ACC112 (cell line): ENCODE measurements around the gene SELE.
A peak's percentile ranks its signal among the peaks of the same experiment; 100 is the strongest.

Experiments used
- H2AFZ ChIP-seq: fragments of 200-600 bp; sonication (generic); one replicate; pipeline ENCODE4 v1.6.0; 2017; ENCODE audit warnings: antibody characterized with exemption, low read length; ENCODE audit not compliant: unreplicated experiment
- H3K27ac ChIP-seq: fragments of 200-600 bp; sonication (generic); 2 replicates; pipeline ENCODE4 v1.5.1; 2014; ENCODE audit warnings: low read depth, mild to moderate bottlenecking, antibody characterized with exemption, low read length, moderate library complexity
- H3K27me3 ChIP-seq: fragments of 200-600 bp; sonication (generic); 2 replicates; pipeline ENCODE4 v1.6.1; 2014; ENCODE audit warnings: mild to moderate bottlenecking, antibody characterized with exemption, low read length, moderate library complexity, mixed read lengths; ENCODE audit not compliant: insufficient read depth
- H3K36me3 ChIP-seq: fragments of 200-600 bp; sonication (generic); 2 replicates; pipeline ENCODE4 v1.6.1; 2016; ENCODE audit warnings: mild to moderate bottlenecking, antibody characterized with exemption, low read length, moderate library complexity, mixed read lengths; ENCODE audit not compliant: insufficient read depth
- H3K4me1 ChIP-seq: fragments of 200-600 bp; sonication (generic); one replicate; pipeline ENCODE4 v1.6.1; 2016; ENCODE audit warnings: low read length, mixed read lengths; ENCODE audit not compliant: insufficient read depth, unreplicated experiment, control insufficient read depth
- H3K4me3 ChIP-seq: fragments of 200-600 bp; sonication (generic); 2 replicates; pipeline ENCODE4 v1.5.1; 2014; ENCODE audit warnings: mild to moderate bottlenecking, low read depth, low read length
- H3K79me2 ChIP-seq: fragments of 200-600 bp; sonication (generic); one replicate; pipeline ENCODE4 v1.6.0; 2016; ENCODE audit warnings: low read length; ENCODE audit not compliant: control insufficient read depth, unreplicated experiment, insufficient read depth

The SELE gene, protein sequence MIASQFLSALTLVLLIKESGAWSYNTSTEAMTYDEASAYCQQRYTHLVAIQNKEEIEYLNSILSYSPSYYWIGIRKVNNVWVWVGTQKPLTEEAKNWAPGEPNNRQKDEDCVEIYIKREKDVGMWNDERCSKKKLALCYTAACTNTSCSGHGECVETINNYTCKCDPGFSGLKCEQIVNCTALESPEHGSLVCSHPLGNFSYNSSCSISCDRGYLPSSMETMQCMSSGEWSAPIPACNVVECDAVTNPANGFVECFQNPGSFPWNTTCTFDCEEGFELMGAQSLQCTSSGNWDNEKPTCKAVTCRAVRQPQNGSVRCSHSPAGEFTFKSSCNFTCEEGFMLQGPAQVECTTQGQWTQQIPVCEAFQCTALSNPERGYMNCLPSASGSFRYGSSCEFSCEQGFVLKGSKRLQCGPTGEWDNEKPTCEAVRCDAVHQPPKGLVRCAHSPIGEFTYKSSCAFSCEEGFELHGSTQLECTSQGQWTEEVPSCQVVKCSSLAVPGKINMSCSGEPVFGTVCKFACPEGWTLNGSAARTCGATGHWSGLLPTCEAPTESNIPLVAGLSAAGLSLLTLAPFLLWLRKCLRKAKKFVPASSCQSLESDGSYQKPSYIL

DNA sequence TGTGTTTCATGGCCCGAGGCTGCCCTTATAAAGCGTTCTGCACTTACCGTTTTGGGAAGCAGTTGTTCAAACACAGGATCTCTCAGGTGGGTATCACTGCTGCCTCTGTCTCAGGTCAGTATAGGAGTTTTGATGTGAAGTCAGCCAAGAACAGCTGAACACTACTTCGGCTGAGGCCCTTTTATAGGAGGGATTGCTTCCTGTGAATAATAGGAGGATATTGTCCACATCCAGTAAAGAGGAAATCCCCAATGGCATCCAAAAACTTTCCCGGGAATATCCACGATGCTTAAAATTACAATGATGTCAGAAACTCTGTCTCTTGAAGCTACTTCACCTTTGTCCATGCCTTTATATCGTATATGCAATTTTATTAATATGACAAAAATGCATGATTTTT is at the start of gene SELE:
Gene SELE (minus strand): TSS at position 156 of the 400 bp plus-strand sequence. CDS start 467 bp downstream, outside the sequence.
- Histone ChIP-seq H3K27ac (no peak within 1 kb of the TSS), H3K4me3 (no peak within 1 kb of the TSS), H3K36me3 (no peaks in the 10 kb centered on the region), H3K4me1 (no peaks in the 10 kb centered on the region), H3K27me3 (peaks cover 70% of the 10 kb centered on the region), H3K79me2 (no peaks in the 10 kb centered on the region), H2AFZ (no peak within 1 kb of the TSS)

DNA sequence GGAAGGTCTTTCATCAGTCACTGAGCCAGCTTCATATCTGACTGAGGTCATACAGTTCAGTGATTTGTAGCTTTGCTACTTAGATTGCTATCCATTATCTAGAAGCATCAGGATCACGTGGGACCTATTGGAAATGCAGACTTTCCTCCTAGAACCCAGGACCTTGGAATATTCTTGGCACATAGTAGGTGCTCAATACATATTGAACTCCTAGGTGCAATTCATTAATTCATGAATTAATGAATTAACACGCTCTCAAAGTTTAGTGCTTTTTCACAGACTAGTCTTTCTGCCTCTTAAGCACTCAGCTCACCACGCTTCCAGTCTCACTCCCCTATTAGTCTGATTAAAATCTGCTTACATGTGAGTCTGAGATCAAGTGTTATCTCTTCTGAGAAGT is 48.7 kb upstream of the SELE start:
- H3K27me3 ChIP-seq, result peaks cover 36% of the 10 kb centered on the region
- no peak overlapping the region for H2AFZ ChIP-seq
- peaks cover 29% of the 10 kb centered on the region for H3K4me1 ChIP-seq
- H3K4me3 ChIP-seq, result no peak overlapping the region
- no peaks in the 10 kb centered on the region for H3K36me3 ChIP-seq
- H3K27ac ChIP-seq, result no peak overlapping the region
- no peaks in the 10 kb centered on the region for H3K79me2 ChIP-seq

DNA sequence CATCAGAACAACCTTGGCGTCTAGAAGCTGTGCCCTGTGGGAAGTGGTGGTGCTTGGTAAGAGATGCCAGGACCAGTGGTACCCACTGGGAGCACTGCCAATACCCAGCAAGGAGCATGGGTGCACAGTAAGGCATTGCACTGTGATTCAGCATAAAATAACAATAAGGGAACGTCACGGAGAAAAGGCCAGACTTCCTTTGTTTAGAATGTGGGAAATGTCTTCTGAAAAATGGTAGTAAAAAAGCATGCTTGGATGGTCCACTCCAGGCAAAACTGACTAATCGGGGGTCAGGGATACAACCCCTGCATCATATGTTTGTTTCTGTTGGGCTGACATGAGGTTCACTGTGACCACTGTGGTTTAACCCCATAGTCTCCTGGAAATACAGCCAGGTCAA is 46.1 kb upstream of the SELE start:
- Histone ChIP-seq H3K4me1 (peaks cover 29% of the 10 kb centered on the region), H3K27ac (peak overlapping the region; percentile 92), H3K79me2 (no peaks in the 10 kb centered on the region), H2AFZ (peak overlapping the region; percentile 39), H3K36me3 (no peaks in the 10 kb centered on the region), H3K4me3 (no peak overlapping the region), H3K27me3 (peaks cover 10% of the 10 kb centered on the region)

DNA sequence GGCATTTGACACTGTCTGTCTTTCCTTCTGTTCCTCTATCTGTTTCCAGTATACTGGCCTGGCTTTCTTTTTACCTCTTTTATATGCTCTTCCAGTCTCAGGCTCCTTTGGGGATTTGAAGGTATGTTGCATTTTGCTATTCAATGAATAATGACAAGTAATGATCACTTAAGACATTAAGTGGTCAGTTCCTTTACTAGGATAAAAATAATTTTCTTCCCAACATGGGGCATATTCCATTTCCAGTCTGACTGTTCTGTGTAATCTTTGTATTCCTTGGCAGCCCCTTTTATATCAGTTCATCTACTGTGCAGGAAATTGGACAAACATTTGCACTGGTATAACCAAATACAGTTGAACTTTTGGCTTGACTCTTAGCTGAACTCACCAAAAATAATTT is 45.3 kb upstream of the SELE start:
- H3K27ac ChIP-seq, result peak overlapping the region; percentile 92; the same call in 1 of the 2 replicates
- 0 out of 2 replicates have a peak, but pooled peaks cover 2% of the 10 kb centered on the region for H3K27me3 ChIP-seq
- H3K79me2 ChIP-seq, result no peaks in the 10 kb centered on the region
- H3K4me1 ChIP-seq, result peaks cover 29% of the 10 kb centered on the region
- H3K36me3 ChIP-seq, result no peaks in the 10 kb centered on the region
- H3K4me3 ChIP-seq, result no peak overlapping the region
- H2AFZ ChIP-seq, result no peak overlapping the region

DNA sequence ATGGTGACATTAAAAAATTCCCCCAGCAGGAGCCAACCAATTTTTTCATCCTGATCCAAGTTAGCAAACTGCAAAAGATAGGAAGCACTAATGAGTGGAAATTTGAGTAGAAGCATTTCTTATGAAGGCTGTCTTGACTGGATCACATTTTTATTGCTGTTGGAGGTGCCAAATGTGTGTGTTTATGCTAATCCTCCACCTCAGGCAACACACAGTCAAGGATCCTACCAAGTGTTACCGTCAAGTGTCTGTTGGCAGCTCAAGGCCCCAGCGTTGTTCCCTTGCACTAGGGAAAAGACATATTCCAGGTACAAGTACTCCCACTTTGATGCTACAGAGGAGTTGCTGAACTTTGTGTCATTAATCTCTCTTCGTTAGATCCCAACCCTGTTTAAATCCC is 42.6 kb upstream of the SELE start:
- Histone ChIP-seq H3K36me3 (no peaks in the 10 kb centered on the region), H2AFZ (no peak overlapping the region), H3K4me3 (no peak overlapping the region)

DNA sequence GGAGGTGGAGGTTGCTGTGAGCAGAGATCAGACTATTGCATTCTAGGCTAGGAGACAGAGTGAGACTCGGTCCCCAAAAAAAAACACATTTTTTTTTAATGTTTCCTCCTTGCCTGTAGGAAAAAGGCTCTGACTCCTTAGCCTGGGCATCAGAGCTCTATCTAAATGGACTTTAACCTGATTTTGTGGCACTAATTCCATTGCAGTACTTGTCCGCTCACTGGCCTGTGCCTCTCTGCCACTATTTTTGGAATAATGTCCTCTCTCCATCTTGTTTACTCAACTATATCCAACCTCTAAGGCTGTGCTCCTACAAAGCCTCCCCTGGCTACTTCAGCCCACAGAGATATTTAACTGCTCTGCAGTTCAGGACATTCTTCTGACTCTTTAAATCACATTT is 34.3 kb upstream of the SELE start:
- no peaks in the 10 kb centered on the region for H3K79me2 ChIP-seq
- H3K4me1 ChIP-seq, result no peaks in the 10 kb centered on the region
- H3K27me3 ChIP-seq, result peaks cover 66% of the 10 kb centered on the region
- no peak overlapping the region for H3K27ac ChIP-seq
- no peak overlapping the region for H3K4me3 ChIP-seq
- no peaks in the 10 kb centered on the region for H3K36me3 ChIP-seq
- no peak overlapping the region for H2AFZ ChIP-seq

More for the DNA sequence above, 42.6 kb upstream of the SELE start:
- peaks cover 25% of the 10 kb centered on the region for H3K4me1 ChIP-seq
- H3K27ac ChIP-seq, result no peak overlapping the region
- H3K79me2 ChIP-seq, result no peaks in the 10 kb centered on the region
- peaks cover 15% of the 10 kb centered on the region for H3K27me3 ChIP-seq

DNA sequence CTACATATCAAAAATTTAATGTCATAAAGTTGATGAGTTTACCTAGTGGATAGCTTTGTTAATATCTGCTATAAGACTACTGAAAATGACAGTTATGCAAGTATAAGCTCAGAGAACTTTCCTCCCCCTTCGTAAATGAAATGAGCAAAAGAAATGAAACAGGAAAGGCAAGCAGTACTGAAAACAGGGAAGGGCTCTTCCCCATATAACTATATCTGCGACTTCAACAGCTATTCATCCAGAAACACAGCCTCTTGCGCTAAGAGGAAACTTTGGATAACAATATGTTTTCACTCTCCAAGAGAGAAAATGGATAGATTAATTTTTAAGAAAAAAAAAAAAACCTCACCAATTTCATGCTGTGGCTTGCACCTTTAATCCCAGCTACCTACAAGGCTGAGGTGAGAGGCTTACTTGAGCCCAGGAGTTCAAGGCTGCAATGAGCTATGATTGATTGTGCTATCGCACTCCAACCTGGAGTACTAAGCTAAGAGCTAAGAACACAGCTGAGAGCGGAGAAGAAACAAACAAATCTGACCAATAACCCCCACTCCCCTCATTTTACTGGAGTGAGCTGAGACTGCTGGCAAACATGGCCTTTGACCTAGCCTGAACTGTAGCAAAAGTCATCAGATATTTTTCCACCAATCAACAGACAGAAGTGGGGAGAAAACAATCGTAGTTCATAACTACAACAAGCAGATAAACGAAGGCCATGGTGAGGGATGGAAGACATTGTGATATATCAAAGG is 31.9 kb upstream of the SELE start:
- Histone ChIP-seq H3K4me1 (no peaks in the 10 kb centered on the region), H3K36me3 (no peaks in the 10 kb centered on the region), H3K79me2 (no peaks in the 10 kb centered on the region), H2AFZ (no peak overlapping the region), H3K27ac (no peak overlapping the region), H3K27me3 (peaks cover 54% of the 10 kb centered on the region), H3K4me3 (no peak overlapping the region)

DNA sequence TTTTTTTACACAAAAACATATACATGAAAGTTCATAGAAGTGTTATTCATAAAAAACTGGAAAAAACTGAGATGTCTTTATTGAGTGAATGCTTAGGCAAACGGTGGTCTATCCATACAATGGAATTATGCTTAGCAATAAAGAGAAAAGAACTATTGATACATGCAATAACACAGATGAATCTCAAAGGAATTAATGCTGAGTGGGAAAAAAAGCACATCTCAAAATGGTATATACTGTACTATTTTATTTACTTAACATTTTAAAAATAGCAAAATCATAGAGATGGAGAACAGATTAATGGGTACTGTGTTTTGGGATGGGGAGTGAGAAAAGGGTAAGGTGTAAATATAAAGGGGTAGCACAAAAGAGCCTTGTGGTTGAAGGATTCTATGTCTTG is 31.0 kb upstream of the SELE start:
- Histone ChIP-seq H3K27me3 (peaks cover 51% of the 10 kb centered on the region), H3K27ac (no peak overlapping the region), H2AFZ (no peak overlapping the region), H3K79me2 (no peaks in the 10 kb centered on the region), H3K4me3 (no peak overlapping the region), H3K4me1 (no peaks in the 10 kb centered on the region), H3K36me3 (no peaks in the 10 kb centered on the region)

DNA sequence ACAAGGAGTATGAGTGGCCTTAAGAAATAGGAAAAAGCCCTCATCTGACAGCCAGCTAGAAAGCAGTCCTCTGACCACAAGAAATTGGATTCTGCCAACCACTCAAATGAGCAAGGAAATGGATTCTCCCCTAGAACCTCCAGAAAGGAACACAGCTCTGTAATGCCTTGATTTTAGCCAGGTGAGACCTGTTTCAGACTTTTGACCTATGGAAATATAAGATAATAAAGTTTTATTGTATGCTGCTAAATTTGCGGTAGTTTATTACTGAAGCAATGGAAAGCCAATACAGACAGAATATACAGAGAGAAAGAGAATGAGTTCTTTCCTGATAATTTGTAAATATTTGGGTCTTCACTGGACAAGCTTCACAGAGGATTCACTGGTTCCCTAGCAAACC is 28.8 kb upstream of the SELE start:
- no peaks in the 10 kb centered on the region for H3K4me1 ChIP-seq
- no peak overlapping the region for H2AFZ ChIP-seq
- no peaks in the 10 kb centered on the region for H3K79me2 ChIP-seq
- H3K27me3 ChIP-seq, result peaks cover 41% of the 10 kb centered on the region
- H3K27ac ChIP-seq, result no peak overlapping the region
- no peaks in the 10 kb centered on the region for H3K36me3 ChIP-seq
- H3K4me3 ChIP-seq, result no peak overlapping the region

DNA sequence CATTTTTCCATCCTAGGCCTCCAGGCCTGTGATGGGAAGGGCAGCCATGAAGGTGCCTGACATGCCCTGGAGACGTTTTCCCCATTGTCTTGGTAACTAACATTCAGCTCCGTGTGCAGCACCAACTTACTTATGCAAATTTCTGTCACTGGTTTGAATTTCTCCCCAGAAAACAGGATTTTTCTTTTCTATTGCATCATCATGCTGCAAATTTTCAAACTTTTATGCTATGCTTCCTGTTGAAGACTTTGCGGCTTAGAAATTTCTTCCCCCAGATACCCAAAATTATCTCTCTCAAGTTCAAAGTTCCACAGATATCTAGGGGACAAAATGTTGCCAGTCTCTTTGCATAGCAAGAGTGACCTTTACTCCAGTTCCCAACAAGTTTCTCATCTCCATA is 25.2 kb upstream of the SELE start:
- H3K36me3 ChIP-seq, result no peaks in the 10 kb centered on the region
- H3K4me1 ChIP-seq, result no peaks in the 10 kb centered on the region
- H3K79me2 ChIP-seq, result no peaks in the 10 kb centered on the region
- peaks cover 27% of the 10 kb centered on the region for H3K27me3 ChIP-seq
- no peak overlapping the region for H3K27ac ChIP-seq
- H2AFZ ChIP-seq, result no peak overlapping the region
- H3K4me3 ChIP-seq, result no peak overlapping the region
